HG03520 (cell line): ENCODE data around the gene TMEM50B.
"Not testable (repeated sequence)": the region's sequence is repeated elsewhere in the genome, so short reads cannot be mapped to it uniquely, and the experiment has no call there.

ENCODE experiments used
- ATAC-seq: cut with Tn5 transposase; IDR thresholded peaks from one replicate; pipeline ENCODE4 v1.9.1; 2021; ENCODE audit warnings: mild to moderate bottlenecking, moderate library complexity; ENCODE audit not compliant: unreplicated experiment

Gene TMEM50B

GRCh38 chr21:33479679-33480480, at the start of gene TMEM50B:
Gene TMEM50B, minus strand, starts transcription at chr21:33479974. Its CDS starts 11,089 bp downstream, at chr21:33468885.
- ATAC-seq = peak; percentile 86

GRCh38 chr21:33522953-33523349, 43.2 kb upstream of the TMEM50B start:
- ATAC-seq = no peak

- no peak for ATAC-seq
These were observed 42.7 kb upstream of the TMEM50B start for GRCh38 chr21:33522297-33522952.

- ATAC-seq = no peak
These were observed 39.1 kb upstream of the TMEM50B start for GRCh38 chr21:33518899-33519298.

- ATAC-seq = no peak
These were observed 34.5 kb upstream of the TMEM50B start for GRCh38 chr21:33514229-33514628.

GRCh38 chr21:33512481-33512880, 32.7 kb upstream of the TMEM50B start:
- ATAC-seq = no peak

- no peak for ATAC-seq
These were observed 31.9 kb upstream of the TMEM50B start for GRCh38 chr21:33511639-33512038.

- no peak for ATAC-seq
These were observed 31.1 kb upstream of the TMEM50B start for GRCh38 chr21:33510826-33511225.

GRCh38 chr21:33507003-33507402, 27.2 kb upstream of the TMEM50B start:
- ATAC-seq = not testable (repeated sequence)

- ATAC-seq = no peak
These were observed 26.1 kb upstream of the TMEM50B start for GRCh38 chr21:33505833-33506232.

GRCh38 chr21:33496345-33496744, 16.6 kb upstream of the TMEM50B start:
- no peak for ATAC-seq

- ATAC-seq = no peak
These were observed 16.0 kb upstream of the TMEM50B start for GRCh38 chr21:33495743-33496142.

- ATAC-seq = no peak
These were observed 14.0 kb upstream of the TMEM50B start for GRCh38 chr21:33493756-33494155.

GRCh38 chr21:33492571-33492970, 12.8 kb upstream of the TMEM50B start:
- no peak for ATAC-seq

- ATAC-seq = peak; percentile 95
These were observed 11.8 kb upstream of the TMEM50B start, which contains the start of gene DNAJC28 for GRCh38 chr21:33491373-33492102. Gene DNAJC28, minus strand, starts transcription at chr21:33491716. Its CDS starts 2,323 bp downstream, at chr21:33489393.

- no peak for ATAC-seq
These were observed 11.2 kb upstream of the TMEM50B start for GRCh38 chr21:33490991-33491372.

- ATAC-seq = no peak
These were observed 9.2 kb upstream of the TMEM50B start for GRCh38 chr21:33488936-33489335.

- ATAC-seq = no peak
These were observed 8.2 kb upstream of the TMEM50B start for GRCh38 chr21:33487996-33488395.

GRCh38 chr21:33481314-33481943, 1.7 kb upstream of the TMEM50B start:
- no peak for ATAC-seq

- ATAC-seq = no peak
These were observed 818 bp upstream of the TMEM50B start for GRCh38 chr21:33480481-33481103.
